SK-N-SH (cell line): ENCODE measurements around the gene PLCB1. TPM values are rescaled to one million over a fixed set of nuclear protein-coding genes. Genes with fewer than 3 reads are reported as not detected.

ENCODE experiments used
- CTCF ChIA-PET: fragments of 300-600, 350-600 bp; formaldehyde crosslinking; extraction: SDS; loops from one replicate; lab custom pipeline; 2021; lab: Yijun Ruan, JAX
- POLR2A ChIA-PET: fragments of 350-600 bp; sonication (Branson Sonifier 250); formaldehyde crosslinking; extraction: SDS; loops from one replicate; lab custom pipeline; 2020; ENCODE audit warnings: antibody characterized with exemption, inconsistent platforms; lab: Yijun Ruan, JAX
- DNase-seq: peaks from one replicate; pipeline ENCODE4 v3.0.0; 2012
- H2AFZ ChIP-seq: fragments of 200-600 bp; sonication (generic); 2 replicates; pipeline ENCODE4 v1.8.1; 2016; ENCODE audit warnings: antibody characterized with exemption, mild to moderate bottlenecking, low read depth
- H3F3A ChIP-seq: fragments of 200-600 bp; sonication (generic); replicated peaks from 2 replicates; pipeline ENCODE3; 2016; ENCODE audit warnings: antibody characterized with exemption, mild to moderate bottlenecking; ENCODE audit not compliant: insufficient read depth
- H3K27ac ChIP-seq, 2 experiments: fragments of 200-500 bp in 1 of 2; fragments of 200-600 bp in 1 of 2; sonication (Bioruptor generic) in 1 of 2; sonication (generic), shearing (Covaris generic) in 1 of 2; 2 replicates each; pipeline versions ENCODE4 v1.5.1 to v1.6.1; 2014 to 2016; ENCODE audit warnings: low read depth in 2 of 2, inconsistent platforms in 1 of 2, low read length in 1 of 2, mild to moderate bottlenecking in 1 of 2, mixed read lengths in 1 of 2
- H3K27me3 ChIP-seq: fragments of 200-600 bp; sonication (generic), shearing (Covaris generic); 2 replicates; pipeline ENCODE4 v1.6.1; 2016; ENCODE audit warnings: mixed run types; ENCODE audit not compliant: insufficient read depth
- H3K36me3 ChIP-seq, 2 experiments: fragments of 200-500 bp in 1 of 2; fragments of 200-600 bp in 1 of 2; sonication (Bioruptor generic) in 1 of 2; sonication (generic) in 1 of 2; replicated peaks in 1 of 2; 2 replicates each; pipeline versions ENCODE3 to v1.5.1; 2014 to 2016; ENCODE audit warnings: low read length in 1 of 2, mild to moderate bottlenecking in 1 of 2; ENCODE audit not compliant: insufficient read depth in 2 of 2, control insufficient read depth in 1 of 2
- H3K4me1 ChIP-seq, 2 experiments: fragments of 200-500 bp in 1 of 2; fragments of 200-600 bp in 1 of 2; sonication (Bioruptor generic) in 1 of 2; sonication (generic), shearing (Covaris generic) in 1 of 2; 2 replicates each; pipeline versions ENCODE4 v1.5.1 to v1.6.1; 2014 to 2016; ENCODE audit warnings: low read depth in 1 of 2, low read length in 1 of 2, mixed run types in 1 of 2; ENCODE audit not compliant: insufficient read depth in 2 of 2, control insufficient read depth in 1 of 2
- H3K4me2 ChIP-seq: fragments of 200-600 bp; sonication (generic), shearing (Covaris generic); 2 replicates; pipeline ENCODE4 v1.6.1; 2017; ENCODE audit warnings: mixed run types
- H3K4me3 ChIP-seq, 2 experiments: fragments of 200-500 bp in 1 of 2; fragments of 200-600 bp in 1 of 2; sonication (Bioruptor generic) in 1 of 2; sonication (generic), shearing (Covaris generic) in 1 of 2; 2 replicates each; pipeline versions ENCODE4 v1.5.1 to v1.8.1; 2014 to 2016; ENCODE audit warnings: low read depth in 2 of 2, inconsistent platforms in 1 of 2, low read length in 1 of 2, mild to moderate bottlenecking in 1 of 2, mixed read lengths in 1 of 2, moderate library complexity in 1 of 2
- H3K79me2 ChIP-seq: fragments of 200-600 bp; sonication (generic); 2 replicates; pipeline ENCODE4 v1.8.1; 2017; ENCODE audit warnings: mild to moderate bottlenecking; ENCODE audit not compliant: insufficient read depth
- H3K9ac ChIP-seq: fragments of 200-600 bp; sonication (generic); 2 replicates; pipeline ENCODE4 v1.6.1; 2017; ENCODE audit warnings: mixed run types
- H3K9me2 ChIP-seq: fragments of 200-600 bp; sonication (generic); 2 replicates; pipeline ENCODE4 v1.6.1; 2017; ENCODE audit warnings: mixed run types
- H3K9me3 ChIP-seq: fragments of 200-600 bp; sonication (generic); 2 replicates; pipeline ENCODE4 v1.6.1; 2017; ENCODE audit warnings: mixed run types, mild to moderate bottlenecking, moderate library complexity
- H4K20me1 ChIP-seq: fragments of 200-600 bp; sonication (generic); 2 replicates; pipeline ENCODE4 v1.6.1; 2017; ENCODE audit warnings: mild to moderate bottlenecking, mixed run types; ENCODE audit not compliant: insufficient read depth
- CHD2 ChIP-seq: fragments of 150-350 bp; IDR thresholded peaks from 2 replicates; pipeline ENCODE4 v1.6.1; 2018; ENCODE audit warnings: low read length; ENCODE audit not compliant: partially characterized antibody
- EP300 ChIP-seq, 2 experiments: IDR thresholded peaks; 2 replicates each; pipeline versions ENCODE4 v1.4.0 to v1.6.1; 2012; ENCODE audit warnings: borderline replicate concordance in 1 of 2, low read depth in 1 of 2, low read length in 1 of 2
- EZH2phosphoT487 ChIP-seq: fragments of 200-600 bp; sonication (generic); IDR thresholded peaks from 2 replicates; pipeline ENCODE4 v1.6.1; 2017; ENCODE audit warnings: low read depth, mixed run types, mild to moderate bottlenecking, antibody characterized with exemption, moderate library complexity, borderline replicate concordance
- GABPA ChIP-seq: IDR thresholded peaks from 2 replicates; pipeline ENCODE4 v1.4.0; 2012; ENCODE audit warnings: low read depth, mild to moderate bottlenecking
- IRF3 ChIP-seq: fragments of 150-350 bp; IDR thresholded peaks from 2 replicates; pipeline ENCODE4 v1.6.1; 2016; ENCODE audit warnings: mild to moderate bottlenecking, low read depth, low read length
- JUND ChIP-seq: IDR thresholded peaks from 2 replicates; pipeline ENCODE4 v1.4.0; 2012
- MAX ChIP-seq: IDR thresholded peaks from 2 replicates; pipeline ENCODE4 v1.4.0; 2012; ENCODE audit warnings: low read depth
- NFIC ChIP-seq: IDR thresholded peaks from 2 replicates; pipeline ENCODE4 v1.4.0; 2012; ENCODE audit warnings: borderline replicate concordance
- POLR2AphosphoS5 ChIP-seq: IDR thresholded peaks from 2 replicates; pipeline ENCODE4 v1.6.1; 2012; ENCODE audit warnings: low read depth, low read length
- RAD21 ChIP-seq: IDR thresholded peaks from 2 replicates; pipeline ENCODE4 v1.6.1; 2012; ENCODE audit warnings: mild to moderate bottlenecking, low read length
- TAF1 ChIP-seq: IDR thresholded peaks from 2 replicates; pipeline ENCODE4 v1.6.1; 2012; ENCODE audit warnings: low read depth, mild to moderate bottlenecking, low read length, moderate library complexity, borderline replicate concordance
- TCF12 ChIP-seq: IDR thresholded peaks from 2 replicates; pipeline ENCODE4 v1.4.0; 2012
- YY1 ChIP-seq: IDR thresholded peaks from 2 replicates; pipeline ENCODE4 v1.4.0; 2012; ENCODE audit warnings: low read depth, mild to moderate bottlenecking
- ZBTB33 ChIP-seq: IDR thresholded peaks from 2 replicates; pipeline ENCODE4 v1.4.0; 2012; ENCODE audit warnings: low read depth, borderline replicate concordance
- WGBS: methylation state at CpG from one replicate; pipeline ENCODE4 v1.1.6; 2017; ENCODE audit warnings: low lambda C conversion rate; 5-methylcytosine and 5-hydroxymethylcytosine counted together
- polyA plus RNA-seq, 3 experiments: library from polyadenylated mRNA; depleted of rRNA; stranded (reverse); fragments of >200 nt; gene quantifications; 2 replicates each; pipeline ENCODE4 v1.2.3, GENCODE V29; 2012

Gene PLCB1
- polyA plus RNA-seq, 1 of the 3 experiments (the other 2 are of a cell fraction) = 10.5 TPM

GRCh38 chr20:8635048-8635572 is 503.0 kb downstream of the PLCB1 start (continued):
- TF ChIP-seq ZBTB33 = no peak

GRCh38 chr20:8635837-8636236 is 503.8 kb downstream of the PLCB1 start:
- POLR2A ChIA-PET = no interaction called here
- Histone ChIP-seq H3K9me3 (no peaks in the 10 kb centered on the region), H3K4me3 (no peak overlapping the region), H3K9me2 (no peaks in the 10 kb centered on the region), H3K4me1 (peaks cover 9 to 10% of the 10 kb centered on the region in 2 experiments; a peak in 3 of 4 replicates), H3F3A (peaks cover 12% of the 10 kb centered on the region), H4K20me1 (no peaks in the 10 kb centered on the region), H2AFZ (no peak overlapping the region), H3K27ac (no peak overlapping the region), H3K4me2 (no peak overlapping the region), H3K9ac (no peak overlapping the region), H3K36me3 (no peaks in the 10 kb centered on the region), H3K27me3 (no peaks in the 10 kb centered on the region), H3K79me2 (no peaks in the 10 kb centered on the region)
- WGBS = 85% methylated on average over 2 of the region's 2 CpGs
- TF ChIP-seq RAD21 = no peak
- TF ChIP-seq JUND = no peak
- no peak for TF ChIP-seq YY1
- TF ChIP-seq EZH2phosphoT487 = no peak
- no peak for TF ChIP-seq NFIC
- no peak for TF ChIP-seq TAF1
- no peak for TF ChIP-seq TCF12
- TF ChIP-seq EP300 (IDR thresholded peaks at IDR 0.05; ENCODE audit: borderline replicate concordance in 1 of 2, low read depth in 1 of 2, low read length in 1 of 2) = no peak
- no peak for TF ChIP-seq MAX
- TF ChIP-seq IRF3 = no peak
- TF ChIP-seq CHD2 = no peak
- TF ChIP-seq GABPA = no peak
- no peak for TF ChIP-seq POLR2AphosphoS5
- CTCF ChIA-PET = interaction anchor here (2.1 kb wide), 1 partner anchor 86 kb away, joined by 6 read pairs; no protein-coding TSS in a partner anchor
- DNase-seq = no peak
